GM13977 (cell line): ENCODE data around the gene IBSP.

ENCODE experiments used
- DNase-seq: peaks from one replicate; pipeline ENCODE4 v3.0.0; 2012; ENCODE audit warnings: low spot score
- in situ Hi-C: fragments of 300-500 bp; cut with MboI; formaldehyde crosslinking; loops from one replicate; pipeline ENCODE4 v1.12.0; 2022; ENCODE audit warnings: low sequenced_read_pairs, low pct_unique_long_range_greater_than_20kb, mixed read lengths, inconsistent platforms; ENCODE audit not compliant: unreplicated experiment
- TF ChIP-seq, protein P1 (sequence below): IDR thresholded peaks from 2 replicates; pipeline ENCODE4 v1.5.1; 2012; ENCODE audit warnings: mild to moderate bottlenecking, control low read depth; ENCODE audit not compliant: insufficient read depth; ENCODE audit errors: extremely low read depth, missing control alignments

The IBSP gene, protein sequence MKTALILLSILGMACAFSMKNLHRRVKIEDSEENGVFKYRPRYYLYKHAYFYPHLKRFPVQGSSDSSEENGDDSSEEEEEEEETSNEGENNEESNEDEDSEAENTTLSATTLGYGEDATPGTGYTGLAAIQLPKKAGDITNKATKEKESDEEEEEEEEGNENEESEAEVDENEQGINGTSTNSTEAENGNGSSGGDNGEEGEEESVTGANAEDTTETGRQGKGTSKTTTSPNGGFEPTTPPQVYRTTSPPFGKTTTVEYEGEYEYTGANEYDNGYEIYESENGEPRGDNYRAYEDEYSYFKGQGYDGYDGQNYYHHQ

GRCh38 chr4:87799301-87800113 lies at the start of gene IBSP:
IBSP (plus strand) TSS chr4:87799554; CDS start chr4:87802362, 2,808 bp downstream.
- in situ Hi-C loops: no loop called here
- TF ChIP-seq, protein P1, sequence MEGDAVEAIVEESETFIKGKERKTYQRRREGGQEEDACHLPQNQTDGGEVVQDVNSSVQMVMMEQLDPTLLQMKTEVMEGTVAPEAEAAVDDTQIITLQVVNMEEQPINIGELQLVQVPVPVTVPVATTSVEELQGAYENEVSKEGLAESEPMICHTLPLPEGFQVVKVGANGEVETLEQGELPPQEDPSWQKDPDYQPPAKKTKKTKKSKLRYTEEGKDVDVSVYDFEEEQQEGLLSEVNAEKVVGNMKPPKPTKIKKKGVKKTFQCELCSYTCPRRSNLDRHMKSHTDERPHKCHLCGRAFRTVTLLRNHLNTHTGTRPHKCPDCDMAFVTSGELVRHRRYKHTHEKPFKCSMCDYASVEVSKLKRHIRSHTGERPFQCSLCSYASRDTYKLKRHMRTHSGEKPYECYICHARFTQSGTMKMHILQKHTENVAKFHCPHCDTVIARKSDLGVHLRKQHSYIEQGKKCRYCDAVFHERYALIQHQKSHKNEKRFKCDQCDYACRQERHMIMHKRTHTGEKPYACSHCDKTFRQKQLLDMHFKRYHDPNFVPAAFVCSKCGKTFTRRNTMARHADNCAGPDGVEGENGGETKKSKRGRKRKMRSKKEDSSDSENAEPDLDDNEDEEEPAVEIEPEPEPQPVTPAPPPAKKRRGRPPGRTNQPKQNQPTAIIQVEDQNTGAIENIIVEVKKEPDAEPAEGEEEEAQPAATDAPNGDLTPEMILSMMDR: no peak
- DNase-seq: no peak

DNA sequence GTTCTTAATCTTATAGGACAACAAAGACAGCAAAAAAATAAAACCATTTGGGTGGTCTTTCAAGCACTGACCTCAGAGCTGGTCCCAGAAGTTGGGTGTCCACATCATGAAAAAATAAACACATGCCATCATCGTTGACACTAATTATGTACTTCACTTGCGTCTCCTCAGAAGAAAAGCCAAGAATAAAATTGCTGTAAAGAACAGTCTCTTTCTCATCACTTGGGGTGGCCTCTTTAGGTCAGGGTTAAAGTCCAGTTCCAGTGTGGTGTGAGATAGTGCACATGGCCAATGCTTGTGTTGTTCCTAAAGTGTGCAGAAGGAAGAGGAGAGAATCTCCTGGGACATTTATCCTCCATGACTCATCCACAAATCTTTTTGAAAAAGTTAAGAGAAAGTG lies 49.5 kb upstream of the IBSP start:
- no peak for DNase-seq
- TF ChIP-seq, protein P1: no peak
- in situ Hi-C loops: no loop called here

- in situ Hi-C loops: no loop called here
- TF ChIP-seq, protein P1: no peak
- DNase-seq: no peak
Measured at GRCh38 chr4:87758270-87758669, 41.1 kb upstream of the IBSP start.

DNA sequence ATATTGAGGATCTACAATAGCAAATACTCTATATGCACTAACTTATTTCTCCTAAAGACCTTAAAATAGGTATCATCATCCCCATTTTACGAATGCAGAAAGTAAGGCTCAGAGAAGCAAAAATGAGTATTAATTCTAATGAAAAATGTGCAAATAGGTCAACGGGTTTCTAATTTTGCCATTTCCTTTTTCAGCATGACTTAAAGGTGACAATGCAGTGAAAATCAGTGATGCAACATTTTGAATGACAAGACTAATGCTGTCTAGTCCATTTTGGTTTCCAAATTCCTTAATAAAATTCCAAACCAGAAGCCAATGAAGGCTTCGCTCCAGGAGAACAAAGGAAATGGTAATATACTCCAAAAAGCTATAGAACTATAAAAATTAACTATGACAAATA lies 37.0 kb upstream of the IBSP start:
- TF ChIP-seq, protein P1: no peak
- DNase-seq: no peak
- in situ Hi-C loops: no loop called here

GRCh38 chr4:87781569-87781968 lies 17.8 kb upstream of the IBSP start:
- no peak for DNase-seq
- TF ChIP-seq, protein P1: no peak
- in situ Hi-C loops: no loop called here

DNA sequence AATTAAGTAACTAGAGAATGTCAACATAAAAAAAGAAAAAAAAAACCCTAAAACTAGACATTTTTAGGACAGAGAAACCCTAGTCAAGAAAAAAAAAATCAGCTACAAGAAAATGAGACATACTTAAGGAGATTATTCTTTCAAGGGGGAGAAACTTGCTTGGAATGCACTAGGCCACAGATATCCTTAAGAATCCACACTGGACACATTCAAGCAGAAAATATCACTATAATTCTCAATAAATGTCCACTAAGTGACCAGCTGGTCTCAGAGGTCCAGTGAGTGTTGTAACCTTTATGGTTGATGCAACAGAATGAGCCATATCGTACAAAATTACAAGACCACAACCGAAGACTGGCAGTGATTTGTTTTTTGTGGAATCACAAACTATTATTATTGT lies 15.6 kb upstream of the IBSP start:
- TF ChIP-seq, protein P1: no peak
- DNase-seq: no peak
- in situ Hi-C loops: no loop called here
